ENCODE results near the gene BEGAIN. TPM values are rescaled to one million over a fixed set of nuclear protein-coding genes. Genes with fewer than 3 reads are reported as not detected.

BEGAIN gene
- polyA plus RNA-seq, 1 donor from 2014 or later, result 10.9 TPM

GRCh38 chr14:100578552-100578951, 8.7 kb downstream of the BEGAIN start:
- Histone ChIP-seq H3K9ac (ENCODE audit: low read length) (no peak overlapping the region), H3K4me2 (ENCODE audit: low read length) (no peak overlapping the region), H3K4me3 (ENCODE audit: low read length) (no peak overlapping the region), H3K79me2 (replicated peaks; ENCODE audit: insufficient read depth, low read length) (no peaks in the 10 kb centered on the region), H4K20me1 (ENCODE audit: insufficient read depth) (no peaks in the 10 kb centered on the region), H3K36me3 (ENCODE audit: insufficient read depth, low read length) (no peaks in the 10 kb centered on the region), H3K27ac (ENCODE audit: low read length) (no peak overlapping the region), H3K9me2 (ENCODE audit: insufficient read depth, low read length) (no peaks in the 10 kb centered on the region), H3F3A (ENCODE audit: insufficient read depth, low read length, poor library complexity, severe bottlenecking) (no peaks in the 10 kb centered on the region), H3K9me3 (ENCODE audit: low read length) (no peaks in the 10 kb centered on the region), H3K27me3 (ENCODE audit: insufficient read depth, low read depth, low read length) (no peaks in the 10 kb centered on the region), H2AFZ (ENCODE audit: low read depth, low read length) (no peak overlapping the region)
- TF ChIP-seq EZH2 (IDR thresholded peaks at IDR 0.05; ENCODE audit: borderline replicate concordance, insufficient read depth, low read length, poor library complexity, severe bottlenecking) (no peak), POLR2AphosphoS5 (IDR thresholded peaks at IDR 0.05) (no peak), TAF1 (IDR thresholded peaks at IDR 0.05; ENCODE audit: low read depth) (no peak), EP300 (conservative IDR thresholded peaks at IDR 0.05; ENCODE audit: poor library complexity, severe bottlenecking) (no peak), RAD21 (conservative IDR thresholded peaks at IDR 0.05) (no peak)

- no peaks in the 10 kb centered on the region for H3K9me2 ChIP-seq (ENCODE audit: insufficient read depth, low read length)
Measured at GRCh38 chr14:100577986-100578431, 9.2 kb downstream of the BEGAIN start.

More at GRCh38 chr14:100577986-100578431, 9.2 kb downstream of the BEGAIN start:
- Histone ChIP-seq H3K4me3 (ENCODE audit: low read length) (no peak overlapping the region), H3K9me3 (ENCODE audit: low read length) (no peaks in the 10 kb centered on the region), H4K20me1 (ENCODE audit: insufficient read depth) (no peaks in the 10 kb centered on the region), H3K36me3 (ENCODE audit: insufficient read depth, low read length) (no peaks in the 10 kb centered on the region), H3K79me2 (replicated peaks; ENCODE audit: insufficient read depth, low read length) (no peaks in the 10 kb centered on the region), H3K4me2 (ENCODE audit: low read length) (no peak overlapping the region), H3F3A (ENCODE audit: insufficient read depth, low read length, poor library complexity, severe bottlenecking) (no peaks in the 10 kb centered on the region), H3K27ac (ENCODE audit: low read length) (no peak overlapping the region), H2AFZ (ENCODE audit: low read depth, low read length) (no peak overlapping the region), H3K9ac (ENCODE audit: low read length) (no peak overlapping the region), H3K27me3 (ENCODE audit: insufficient read depth, low read depth, low read length) (no peaks in the 10 kb centered on the region)
- TF ChIP-seq EP300 (conservative IDR thresholded peaks at IDR 0.05; ENCODE audit: poor library complexity, severe bottlenecking), result no peak
- no peak for TF ChIP-seq TAF1 (IDR thresholded peaks at IDR 0.05; ENCODE audit: low read depth)
- TF ChIP-seq REST (IDR thresholded peaks at IDR 0.05; ENCODE audit: borderline replicate concordance), result no peak
- no peak for TF ChIP-seq EZH2 (IDR thresholded peaks at IDR 0.05; ENCODE audit: borderline replicate concordance, insufficient read depth, low read length, poor library complexity, severe bottlenecking)
- TF ChIP-seq RAD21 (conservative IDR thresholded peaks at IDR 0.05), result no peak
- TF ChIP-seq POLR2AphosphoS5 (IDR thresholded peaks at IDR 0.05), result no peak
- no peak for TF ChIP-seq SMC3 (conservative IDR thresholded peaks at IDR 0.05; ENCODE audit: poor library complexity)
- TF ChIP-seq MXI1 (conservative IDR thresholded peaks at IDR 0.05; ENCODE audit: poor library complexity, severe bottlenecking), result no peak
- no peak for TF ChIP-seq CTCF (IDR thresholded peaks at IDR 0.05; ENCODE audit: poor library complexity, severe bottlenecking)
